ENCODE measurements around the gene VTCN1. TPM values are rescaled to one million over a fixed set of nuclear protein-coding genes. Genes with fewer than 3 reads are reported as not detected.

Gene VTCN1
- total RNA-seq, 1 experiment from 2014 or later, result not detected

GRCh38 chr1:117241512-117241911, 30.8 kb upstream of the VTCN1 start:
- CTCF ChIA-PET, result no interaction called here
- DNase-seq (ENCODE audit: low read depth, low spot score), result no peak
- Histone ChIP-seq H3K4me1 (ENCODE audit: control insufficient read depth, insufficient read depth, low read length) (no peaks in the 10 kb centered on the region), H3K9me3 (ENCODE audit: control insufficient read depth, insufficient read depth, low read depth, low read length) (no peaks in the 10 kb centered on the region), H3K36me3 (ENCODE audit: control insufficient read depth, insufficient read depth, low read length) (no peaks in the 10 kb centered on the region), H3K27me3 (ENCODE audit: control insufficient read depth, insufficient read depth, low read length) (peaks cover 6% of the 10 kb centered on the region; the same call in 1 of the 2 replicates), H3K4me3 (ENCODE audit: low read depth in 2 of 2, low read length in 2 of 2) (no peak overlapping the region), H3K27ac (ENCODE audit: low read length) (no peak overlapping the region)
- no TSS peak for BruUV-seq (replicated peaks)
- no peak for ATAC-seq
- TF ChIP-seq SIN3A (IDR thresholded peaks at IDR 0.05; ENCODE audit: borderline replicate concordance, insufficient read depth, low read depth, low read length), result no peak
- TF ChIP-seq POLR2AphosphoS5 (IDR thresholded peaks at IDR 0.05; ENCODE audit: low read depth, low read length), result no peak
- TF ChIP-seq, protein P1, sequence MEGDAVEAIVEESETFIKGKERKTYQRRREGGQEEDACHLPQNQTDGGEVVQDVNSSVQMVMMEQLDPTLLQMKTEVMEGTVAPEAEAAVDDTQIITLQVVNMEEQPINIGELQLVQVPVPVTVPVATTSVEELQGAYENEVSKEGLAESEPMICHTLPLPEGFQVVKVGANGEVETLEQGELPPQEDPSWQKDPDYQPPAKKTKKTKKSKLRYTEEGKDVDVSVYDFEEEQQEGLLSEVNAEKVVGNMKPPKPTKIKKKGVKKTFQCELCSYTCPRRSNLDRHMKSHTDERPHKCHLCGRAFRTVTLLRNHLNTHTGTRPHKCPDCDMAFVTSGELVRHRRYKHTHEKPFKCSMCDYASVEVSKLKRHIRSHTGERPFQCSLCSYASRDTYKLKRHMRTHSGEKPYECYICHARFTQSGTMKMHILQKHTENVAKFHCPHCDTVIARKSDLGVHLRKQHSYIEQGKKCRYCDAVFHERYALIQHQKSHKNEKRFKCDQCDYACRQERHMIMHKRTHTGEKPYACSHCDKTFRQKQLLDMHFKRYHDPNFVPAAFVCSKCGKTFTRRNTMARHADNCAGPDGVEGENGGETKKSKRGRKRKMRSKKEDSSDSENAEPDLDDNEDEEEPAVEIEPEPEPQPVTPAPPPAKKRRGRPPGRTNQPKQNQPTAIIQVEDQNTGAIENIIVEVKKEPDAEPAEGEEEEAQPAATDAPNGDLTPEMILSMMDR (IDR thresholded peaks at IDR 0.05), result no peak
- TF ChIP-seq, protein P2, sequence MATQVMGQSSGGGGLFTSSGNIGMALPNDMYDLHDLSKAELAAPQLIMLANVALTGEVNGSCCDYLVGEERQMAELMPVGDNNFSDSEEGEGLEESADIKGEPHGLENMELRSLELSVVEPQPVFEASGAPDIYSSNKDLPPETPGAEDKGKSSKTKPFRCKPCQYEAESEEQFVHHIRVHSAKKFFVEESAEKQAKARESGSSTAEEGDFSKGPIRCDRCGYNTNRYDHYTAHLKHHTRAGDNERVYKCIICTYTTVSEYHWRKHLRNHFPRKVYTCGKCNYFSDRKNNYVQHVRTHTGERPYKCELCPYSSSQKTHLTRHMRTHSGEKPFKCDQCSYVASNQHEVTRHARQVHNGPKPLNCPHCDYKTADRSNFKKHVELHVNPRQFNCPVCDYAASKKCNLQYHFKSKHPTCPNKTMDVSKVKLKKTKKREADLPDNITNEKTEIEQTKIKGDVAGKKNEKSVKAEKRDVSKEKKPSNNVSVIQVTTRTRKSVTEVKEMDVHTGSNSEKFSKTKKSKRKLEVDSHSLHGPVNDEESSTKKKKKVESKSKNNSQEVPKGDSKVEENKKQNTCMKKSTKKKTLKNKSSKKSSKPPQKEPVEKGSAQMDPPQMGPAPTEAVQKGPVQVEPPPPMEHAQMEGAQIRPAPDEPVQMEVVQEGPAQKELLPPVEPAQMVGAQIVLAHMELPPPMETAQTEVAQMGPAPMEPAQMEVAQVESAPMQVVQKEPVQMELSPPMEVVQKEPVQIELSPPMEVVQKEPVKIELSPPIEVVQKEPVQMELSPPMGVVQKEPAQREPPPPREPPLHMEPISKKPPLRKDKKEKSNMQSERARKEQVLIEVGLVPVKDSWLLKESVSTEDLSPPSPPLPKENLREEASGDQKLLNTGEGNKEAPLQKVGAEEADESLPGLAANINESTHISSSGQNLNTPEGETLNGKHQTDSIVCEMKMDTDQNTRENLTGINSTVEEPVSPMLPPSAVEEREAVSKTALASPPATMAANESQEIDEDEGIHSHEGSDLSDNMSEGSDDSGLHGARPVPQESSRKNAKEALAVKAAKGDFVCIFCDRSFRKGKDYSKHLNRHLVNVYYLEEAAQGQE (IDR thresholded peaks at IDR 0.05; ENCODE audit: insufficient read depth in 1 of 2, low read depth in 2 of 2, low read length in 1 of 2), result no peak
- no peak for TF ChIP-seq TCF7L2 (IDR thresholded peaks at IDR 0.05; ENCODE audit: low read depth, low read length)
- POLR2A ChIA-PET, result no interaction called here
- in situ Hi-C loops (cut with HindIII; ENCODE audit: low pct_unique_long_range_greater_than_20kb, low sequenced_read_pairs), result no loop called here
- intact Hi-C loops (cut with micrococcal nuclease; ENCODE audit: unreplicated experiment), result no loop called here

DNA sequence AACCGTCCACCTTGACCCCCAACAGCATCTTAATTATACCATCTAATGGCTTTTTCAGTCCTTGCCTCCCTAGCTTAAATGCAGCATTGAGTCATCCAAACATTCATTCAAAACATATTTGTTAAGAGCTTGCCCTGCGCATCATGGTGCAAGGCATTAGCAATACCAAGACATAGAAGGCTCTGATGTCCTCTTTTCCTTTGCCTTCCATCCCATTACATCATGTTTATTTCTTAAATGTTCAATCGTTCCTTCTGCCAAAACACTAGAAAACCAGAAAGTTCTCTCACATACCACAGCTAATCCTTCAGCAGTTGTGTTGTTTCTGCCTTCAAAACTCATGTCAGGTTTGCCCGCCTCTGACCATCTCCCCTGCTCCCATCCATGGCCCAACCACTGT, 29.8 kb upstream of the VTCN1 start:
- no peak for DNase-seq (ENCODE audit: low read depth, low spot score)
- BruUV-seq (replicated peaks), result no TSS peak
- ChIA-PET POLR2A (no interaction called here), CTCF (no interaction called here)
- H3K9me3 ChIP-seq (ENCODE audit: control insufficient read depth, insufficient read depth, low read depth, low read length), result no peaks in the 10 kb centered on the region
- peaks cover 6% of the 10 kb centered on the region; the same call in 1 of the 2 replicates for H3K27me3 ChIP-seq (ENCODE audit: control insufficient read depth, insufficient read depth, low read length)
- no peaks in the 10 kb centered on the region for H3K4me1 ChIP-seq (ENCODE audit: control insufficient read depth, insufficient read depth, low read length)
- ATAC-seq, result no peak
- TF ChIP-seq, protein P2 (IDR thresholded peaks at IDR 0.05; ENCODE audit: insufficient read depth in 1 of 2, low read depth in 2 of 2, low read length in 1 of 2), result no peak
- TF ChIP-seq SIN3A (IDR thresholded peaks at IDR 0.05; ENCODE audit: borderline replicate concordance, insufficient read depth, low read depth, low read length) (no peak), POLR2AphosphoS5 (IDR thresholded peaks at IDR 0.05; ENCODE audit: low read depth, low read length) (no peak), TCF7L2 (IDR thresholded peaks at IDR 0.05; ENCODE audit: low read depth, low read length) (no peak)
- TF ChIP-seq, protein P1 (IDR thresholded peaks at IDR 0.05), result no peak
- no peaks in the 10 kb centered on the region for H3K36me3 ChIP-seq (ENCODE audit: control insufficient read depth, insufficient read depth, low read length)
- H3K4me3 ChIP-seq (ENCODE audit: low read depth in 2 of 2, low read length in 2 of 2), result no peak overlapping the region
- intact Hi-C loops (cut with micrococcal nuclease; ENCODE audit: unreplicated experiment) (no loop called here), in situ Hi-C loops (cut with HindIII; ENCODE audit: low pct_unique_long_range_greater_than_20kb, low sequenced_read_pairs) (no loop called here)
- no peak overlapping the region for H3K27ac ChIP-seq (ENCODE audit: low read length)

Data from Panc1 (cell line).